Right atrium auricular region (tissue), 2 donors: ENCODE measurements around the gene IL19. TPM values are rescaled to one million over a fixed set of nuclear protein-coding genes. Genes with fewer than 3 reads are reported as not detected.

Experiments used
- DNase-seq: peaks from one replicate; pipeline ENCODE4 v3.0.0-alpha.2; 2019; ENCODE audit warnings: low spot score
- H3K27ac ChIP-seq, 2 donors: fragments of 200-600 bp; sonication (generic); 1 replicate in 1 of 2; 2 replicates in 1 of 2; pipeline ENCODE4 v1.5.1; 2016 to 2019
- H3K27me3 ChIP-seq, 2 donors: fragments of 200-600 bp; sonication (generic); one replicate each; pipeline versions ENCODE4 v1.5.1 to v1.6.0; 2017 to 2019
- H3K36me3 ChIP-seq: fragments of 200-600 bp; sonication (generic); one replicate; pipeline ENCODE4 v1.5.1; 2016
- H3K4me1 ChIP-seq, 2 donors: fragments of 200-600 bp; sonication (generic); one replicate each; pipeline versions ENCODE4 v1.5.1 to v1.6.0; 2017 to 2019
- H3K4me3 ChIP-seq, 2 donors: fragments of 200-600 bp; sonication (generic); 1 replicate in 1 of 2; 2 replicates in 1 of 2; pipeline ENCODE4 v1.5.1; 2017 to 2019; ENCODE audit warnings: mild to moderate bottlenecking in 1 of 2, moderate library complexity in 1 of 2
- H3K9me3 ChIP-seq, 2 donors: fragments of 200-600 bp; sonication (generic); one replicate each; pipeline ENCODE4 v1.5.1; 2019
- CTCF ChIP-seq, 2 donors: fragments of 200-600 bp; sonication (generic); IDR thresholded peaks; one replicate each; pipeline ENCODE4 v1.5.1; 2019; ENCODE audit warnings: antibody characterized with exemption in 2 of 2
- total RNA-seq, 2 donors: library from RNA; depleted of rRNA; stranded (reverse); fragments of >200 nt; gene quantifications; one replicate each; pipeline ENCODE4 v1.1.0, GENCODE V29; 2016

IL19 gene
- total RNA-seq, 2 donors from 2014 or later: not detected

DNA sequence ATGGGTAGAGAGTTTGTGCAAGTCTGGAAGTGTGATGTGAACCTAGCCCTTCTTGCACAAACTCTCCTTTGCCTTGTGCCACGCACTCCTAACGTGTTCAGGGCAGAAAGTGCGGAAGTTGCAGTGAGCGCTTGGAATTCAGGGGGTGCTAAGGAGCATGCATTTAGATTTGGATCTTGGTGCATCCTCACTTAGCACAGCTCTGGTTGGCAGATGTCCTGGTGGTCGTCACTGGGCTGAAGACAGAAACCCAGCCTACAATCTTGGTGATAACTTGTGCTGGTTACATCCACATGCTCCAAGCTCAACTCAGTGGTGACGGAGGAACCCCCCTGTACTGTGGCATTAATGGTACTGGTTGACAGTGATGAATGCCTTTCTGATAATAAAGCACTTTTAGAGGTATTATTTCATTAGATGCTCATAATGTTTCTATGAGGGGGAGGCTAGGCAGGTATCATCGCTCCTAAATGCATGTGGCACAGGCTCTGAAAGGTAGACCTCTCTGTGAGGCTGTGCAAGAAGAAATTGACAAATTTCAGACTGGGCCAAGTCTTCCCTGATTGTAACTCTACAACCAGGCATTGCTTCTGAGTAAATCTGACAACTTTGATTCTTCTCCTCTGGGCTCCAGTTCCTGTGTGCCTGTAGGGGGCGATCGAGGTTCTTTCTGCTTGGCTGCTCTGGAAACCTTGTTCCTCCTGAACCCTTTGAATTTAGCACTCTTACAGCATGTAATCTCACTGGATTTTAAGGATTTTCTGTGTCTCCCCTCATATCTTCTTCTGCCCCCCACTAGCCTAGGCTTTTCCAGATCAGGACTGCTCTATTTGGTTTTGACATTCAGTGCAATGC is 45.2 kb upstream of the IL19 start:
- Histone ChIP-seq H3K9me3 (no peaks in the 10 kb centered on the region), H3K36me3 (peaks cover 17% of the 10 kb centered on the region), H3K4me3 (no peak overlapping the region), H3K4me1 (peaks cover 0 to 87% of the 10 kb centered on the region in 2 donors), H3K27me3 (no peaks in the 10 kb centered on the region), H3K27ac (peak overlapping the region; percentile 82 to 92)
- DNase-seq: no peak
- TF ChIP-seq CTCF (IDR thresholded peaks at IDR 0.05): peak; percentile 34 to 57

- Histone ChIP-seq H3K9me3 (no peaks in the 10 kb centered on the region), H3K27ac (peak overlapping the region; percentile 33 to 82), H3K4me1 (peaks cover 0 to 59% of the 10 kb centered on the region in 2 donors), H3K27me3 (no peaks in the 10 kb centered on the region), H3K36me3 (peaks cover 45% of the 10 kb centered on the region), H3K4me3 (no peak overlapping the region)
- no peak for DNase-seq
- no peak for TF ChIP-seq CTCF (IDR thresholded peaks at IDR 0.05)
Measured at GRCh38 chr1:206727981-206728696, 42.4 kb upstream of the IL19 start.

- H3K4me3 ChIP-seq: no peak overlapping the region
- peaks cover 50% of the 10 kb centered on the region for H3K36me3 ChIP-seq
- TF ChIP-seq CTCF (IDR thresholded peaks at IDR 0.05): no peak
- peaks cover 0 to 54% of the 10 kb centered on the region in 2 donors for H3K4me1 ChIP-seq
- no peaks in the 10 kb centered on the region for H3K9me3 ChIP-seq
- H3K27ac ChIP-seq: peak overlapping the region; percentile 11 to 82
- DNase-seq: no peak
- no peaks in the 10 kb centered on the region for H3K27me3 ChIP-seq
Measured at GRCh38 chr1:206728697-206728987, 41.9 kb upstream of the IL19 start.

- TF ChIP-seq CTCF (IDR thresholded peaks at IDR 0.05): no peak
- no peak for DNase-seq
- peak overlapping the region in 1 of 2 donors; percentile 82 for H3K27ac ChIP-seq
- H3K9me3 ChIP-seq: no peaks in the 10 kb centered on the region
- no peaks in the 10 kb centered on the region for H3K27me3 ChIP-seq
- no peak overlapping the region for H3K4me3 ChIP-seq
- H3K4me1 ChIP-seq: peaks cover 0 to 50% of the 10 kb centered on the region in 2 donors
- peaks cover 55% of the 10 kb centered on the region for H3K36me3 ChIP-seq
Measured at GRCh38 chr1:206729050-206729449, 41.5 kb upstream of the IL19 start.

DNA sequence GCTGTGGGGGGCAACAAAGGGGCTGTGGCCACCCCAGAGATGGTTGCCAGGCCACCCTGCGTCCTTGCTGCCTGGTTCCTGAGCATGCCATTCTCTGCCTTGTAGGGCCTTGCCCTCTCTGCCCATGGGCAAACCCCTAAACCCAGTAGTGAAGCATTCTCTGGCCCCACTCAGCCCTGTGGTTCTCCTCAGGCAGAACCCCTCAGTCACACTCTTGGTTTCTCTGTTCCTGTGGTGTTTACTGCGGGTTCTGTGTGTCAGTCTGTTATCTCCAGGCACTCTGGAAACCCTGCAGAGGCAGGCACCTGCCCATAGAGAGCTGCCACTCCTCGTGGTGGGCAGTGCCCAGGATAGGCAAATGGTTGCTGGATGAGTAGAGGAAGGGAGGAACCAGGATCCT is 41.1 kb upstream of the IL19 start:
- H3K36me3 ChIP-seq: peaks cover 57% of the 10 kb centered on the region

More for the DNA sequence above, 41.1 kb upstream of the IL19 start:
- Histone ChIP-seq H3K9me3 (no peaks in the 10 kb centered on the region), H3K4me1 (peaks cover 0 to 48% of the 10 kb centered on the region in 2 donors), H3K27me3 (no peaks in the 10 kb centered on the region), H3K27ac (peak overlapping the region in 1 of 2 donors; percentile 82), H3K4me3 (no peak overlapping the region)
- no peak for TF ChIP-seq CTCF (IDR thresholded peaks at IDR 0.05)
- no peak for DNase-seq
